Activated naive CD4-positive, alpha-beta T cell (primary cell): ENCODE results near the gene RASA2.

ENCODE experiments used
- DNase-seq, 4 experiments: peaks; one replicate each; lab custom pipeline; 2025; lab: John Stamatoyannopoulos, UW

Gene RASA2

DNA sequence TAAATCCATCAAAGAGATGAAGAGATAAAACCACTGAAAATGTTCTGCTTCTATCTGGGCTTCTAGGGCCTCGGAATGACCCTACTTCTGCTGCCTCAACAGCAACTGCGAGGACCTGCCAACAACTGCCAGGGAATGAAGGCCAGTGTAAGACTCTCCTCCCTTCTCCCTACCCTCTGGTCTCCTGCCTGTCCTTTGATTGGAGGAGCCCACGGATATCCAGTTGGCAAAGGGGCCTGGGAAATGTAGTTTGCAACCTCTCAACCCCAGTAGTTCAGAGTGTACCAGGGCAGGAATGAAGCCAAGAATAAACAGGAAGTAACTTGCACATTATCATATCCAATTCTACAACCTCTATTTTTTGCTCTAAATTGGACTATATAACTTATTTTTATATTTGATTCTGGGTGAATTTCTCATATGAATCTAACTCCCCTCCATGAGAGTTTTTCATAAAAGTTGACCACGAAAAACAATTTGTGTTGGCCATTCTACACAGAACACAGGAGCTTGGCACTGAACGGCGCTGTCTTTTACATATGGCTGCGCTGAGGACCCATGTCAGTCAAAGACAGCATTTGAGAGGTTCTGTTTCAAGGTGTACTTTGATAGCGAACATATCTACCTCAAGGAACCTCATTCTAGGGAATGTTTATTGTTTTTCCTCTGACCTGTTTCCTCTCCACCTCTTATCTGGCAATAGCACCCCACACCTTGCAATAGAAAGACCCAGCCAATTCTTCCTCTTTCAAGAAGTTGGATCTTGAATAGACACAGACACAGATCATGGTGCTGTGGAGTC lies 160.1 kb downstream of the RASA2 start:
- DNase-seq: no peak

DNA sequence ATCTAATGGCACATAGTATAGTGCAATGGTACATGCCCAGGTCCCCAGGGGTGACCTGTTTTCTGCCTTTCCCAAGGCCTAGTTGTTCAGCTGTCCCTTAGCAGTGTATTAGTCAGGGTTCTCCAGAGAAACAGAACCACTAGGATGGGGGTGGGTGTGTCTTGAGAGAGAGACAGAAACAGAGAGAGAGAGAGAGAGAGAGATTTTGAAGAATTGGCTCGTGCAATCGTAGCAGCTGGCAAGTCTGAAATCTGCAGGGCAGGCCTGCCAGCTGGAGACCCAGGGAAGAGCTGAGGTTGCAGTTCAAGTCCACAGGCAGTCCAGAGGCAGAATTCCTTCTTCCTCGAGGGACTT lies 160.7 kb downstream of the RASA2 start:
- no peak for DNase-seq

DNA sequence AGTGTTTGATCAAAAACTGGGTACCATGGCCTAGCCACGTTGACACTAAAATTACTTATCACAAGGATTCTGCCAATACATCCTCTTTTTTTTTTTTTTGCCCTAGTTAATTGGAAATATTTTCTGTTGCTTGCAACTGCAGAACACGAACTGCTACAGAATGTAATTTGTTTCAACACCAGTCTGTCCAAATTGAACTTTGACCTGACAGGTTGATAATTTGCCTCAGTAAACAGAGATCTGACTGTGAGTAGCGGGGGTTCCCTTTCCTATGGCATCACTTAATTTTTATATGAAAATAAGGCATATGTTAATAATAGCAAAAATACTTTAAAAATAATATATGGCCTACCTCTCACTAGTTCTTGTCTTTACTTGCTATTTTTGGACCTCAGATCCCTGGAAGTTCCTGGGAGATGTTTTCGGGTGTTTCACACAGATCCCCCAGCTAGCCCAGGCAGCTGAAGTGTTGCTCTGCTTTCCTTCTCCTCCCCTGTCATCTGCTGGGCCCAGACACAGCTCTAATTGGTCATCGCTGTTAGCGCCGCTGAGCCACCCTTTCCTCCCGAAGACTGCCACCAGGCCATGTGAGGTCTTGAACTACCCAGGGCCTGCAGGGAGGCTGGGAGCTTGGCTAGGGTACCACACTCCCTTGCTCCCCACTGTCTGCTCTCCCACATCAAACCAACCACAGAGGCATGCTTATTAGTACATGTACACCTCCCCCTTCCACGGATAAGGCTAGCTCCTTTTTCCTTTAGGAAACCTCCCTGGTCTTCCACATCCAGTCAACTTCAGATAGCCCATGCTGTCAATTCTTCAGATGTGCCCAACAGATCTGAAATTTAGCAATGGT lies 161.5 kb downstream of the RASA2 start:
- DNase-seq: no peak

DNA sequence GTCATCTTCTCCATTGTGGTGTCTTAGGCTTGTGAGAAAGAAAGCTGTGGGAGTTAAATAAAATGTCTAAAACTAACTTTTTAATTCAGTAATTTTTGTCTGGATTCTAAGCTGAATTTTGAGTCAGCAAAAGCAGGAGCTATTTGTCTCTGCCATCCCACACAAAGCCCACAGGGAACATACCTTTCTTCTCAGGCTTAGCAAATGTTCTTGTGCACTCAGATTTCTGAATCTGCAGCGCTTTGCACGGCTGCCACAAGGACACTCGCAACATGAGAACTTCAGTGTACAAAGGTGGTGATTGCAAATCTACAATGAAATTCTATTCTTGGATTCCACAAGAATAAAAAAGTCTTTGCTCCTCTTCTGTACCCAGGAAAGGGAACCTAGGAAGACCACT lies 163.0 kb downstream of the RASA2 start:
- DNase-seq: no peak

DNA sequence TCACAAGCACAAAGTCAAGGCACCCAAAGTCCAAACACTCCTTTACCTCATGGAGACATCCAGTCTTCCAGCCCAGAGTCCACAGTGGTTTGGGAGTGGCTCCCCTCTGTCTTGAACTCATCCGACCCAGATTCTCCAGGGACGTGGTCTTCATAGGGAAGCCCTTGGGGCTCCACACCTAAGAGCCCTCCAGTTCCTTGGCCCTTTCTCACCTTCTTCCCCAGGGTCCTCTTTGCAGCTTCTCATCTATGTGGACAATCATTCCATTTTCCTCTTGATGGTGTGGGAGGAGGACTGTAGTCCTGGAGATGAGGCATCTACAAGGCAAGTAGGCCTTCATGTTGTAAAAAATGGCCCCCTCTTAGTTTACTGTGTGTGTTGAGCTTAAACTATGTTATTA lies 164.0 kb downstream of the RASA2 start:
- DNase-seq: no peak

DNA sequence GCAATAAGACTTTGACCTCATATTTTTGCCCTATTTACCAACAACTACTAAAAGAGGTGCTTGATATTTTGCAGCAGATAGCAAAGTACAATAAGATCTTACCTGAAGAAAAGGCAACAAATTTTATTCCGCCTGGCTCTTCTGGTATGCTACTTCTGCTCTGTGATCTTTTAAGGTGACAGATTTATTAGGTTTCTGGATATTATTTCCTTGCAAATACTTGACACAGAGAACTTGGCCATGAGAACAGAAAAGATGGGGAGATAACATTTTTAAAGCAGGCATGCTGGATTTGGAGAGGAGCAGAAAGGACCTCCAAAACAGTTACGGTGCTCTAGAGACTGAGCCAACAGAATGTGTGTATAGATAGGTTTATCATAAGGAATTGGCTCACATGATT lies 164.6 kb downstream of the RASA2 start:
- DNase-seq: no peak

DNA sequence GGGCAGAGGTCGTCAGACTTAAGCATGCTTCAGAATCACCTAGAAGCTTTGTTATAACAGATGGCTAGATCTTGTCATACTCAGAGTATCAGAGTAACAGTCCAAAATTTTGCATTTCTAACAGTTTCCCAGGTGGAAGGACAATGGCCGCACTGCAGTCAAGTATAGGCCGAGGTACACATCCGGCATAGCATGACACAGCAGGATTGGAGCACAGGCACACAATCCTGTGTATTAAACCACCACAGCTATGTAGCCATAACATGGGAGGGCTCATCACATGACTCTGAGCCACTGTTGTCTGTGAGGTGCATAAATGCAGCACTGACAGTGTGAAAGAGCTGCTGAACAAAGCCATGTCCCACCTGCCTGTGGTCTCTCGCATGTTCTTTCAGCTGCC lies 165.5 kb downstream of the RASA2 start:
- DNase-seq: no peak

DNA sequence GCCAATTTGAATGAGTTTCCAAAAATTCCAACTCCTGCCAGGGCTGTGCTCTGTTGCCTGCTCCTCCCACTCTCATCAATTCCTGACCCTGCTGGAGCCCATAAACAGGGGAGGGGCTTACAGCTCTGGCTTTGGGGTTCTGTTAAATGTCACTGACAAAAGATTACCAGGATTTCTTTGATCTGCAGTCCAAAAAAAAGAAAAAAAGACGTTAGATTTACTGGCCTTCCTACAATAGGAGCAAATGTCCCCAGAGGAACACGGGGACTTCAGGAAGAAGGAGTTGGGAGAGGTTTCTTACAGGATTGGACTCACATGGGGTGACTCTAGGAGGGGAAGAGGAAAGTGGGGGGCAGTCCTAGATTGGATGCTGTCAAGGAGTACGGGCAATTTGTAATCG lies 167.0 kb downstream of the RASA2 start:
- DNase-seq: no peak

DNA sequence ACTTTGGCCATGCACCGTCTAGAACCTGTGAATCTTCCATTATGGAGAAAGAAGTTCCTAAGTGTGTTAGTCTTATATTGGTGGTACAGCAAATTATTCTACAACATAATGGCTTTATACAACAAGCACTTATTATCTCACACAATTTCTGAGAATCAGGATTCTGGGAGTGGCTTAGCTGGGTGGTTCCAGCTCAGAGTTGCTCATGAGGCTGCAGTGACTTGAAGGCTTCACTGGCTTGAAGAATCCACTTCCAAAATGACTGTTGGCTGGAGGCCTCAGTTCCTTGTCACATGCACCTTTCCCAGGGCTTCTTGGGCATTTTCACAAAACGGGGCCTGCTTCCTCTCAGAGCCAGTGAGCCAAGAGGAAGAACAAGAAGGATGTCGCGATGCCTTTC lies 169.0 kb downstream of the RASA2 start:
- no peak for DNase-seq

DNA sequence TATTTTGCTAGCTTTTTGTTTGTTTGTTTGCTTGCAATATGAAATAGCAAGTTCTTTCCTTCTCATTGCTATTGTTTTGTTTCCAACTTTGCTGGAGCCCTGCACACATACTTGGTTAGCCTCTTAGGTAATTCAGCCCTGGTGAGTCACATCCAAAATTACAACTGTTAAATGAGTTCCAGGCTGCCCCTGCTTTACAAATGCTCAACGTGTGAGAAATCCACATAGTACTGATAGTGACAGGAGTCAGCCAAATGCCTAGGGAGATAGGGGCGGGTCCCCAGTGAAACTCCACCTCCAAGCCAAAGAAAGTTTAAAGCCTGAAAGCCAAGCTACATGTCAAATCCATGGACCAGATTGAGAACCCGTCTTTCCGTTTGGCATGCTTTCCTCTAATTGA lies 169.9 kb downstream of the RASA2 start:
- DNase-seq: no peak

DNA sequence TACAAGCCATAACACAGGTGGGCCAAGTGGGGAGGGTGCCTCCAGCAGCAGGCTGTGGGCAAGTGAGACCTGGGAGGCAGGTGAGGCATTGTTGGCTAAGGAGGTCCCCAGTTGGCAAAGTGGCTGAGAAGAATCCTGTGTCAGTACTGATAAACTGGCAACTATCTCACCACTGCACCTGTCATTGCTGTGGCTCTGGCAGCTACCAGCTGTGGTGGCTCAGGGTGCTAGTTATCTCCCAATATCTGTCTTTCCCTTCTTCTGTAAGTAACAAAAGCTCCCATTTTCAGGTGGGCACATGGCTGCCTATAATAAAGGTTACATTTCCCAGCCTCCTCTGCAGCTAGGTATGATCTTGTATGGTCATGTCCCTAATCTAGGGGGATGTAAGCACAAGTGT lies 170.7 kb downstream of the RASA2 start:
- no peak for DNase-seq

DNA sequence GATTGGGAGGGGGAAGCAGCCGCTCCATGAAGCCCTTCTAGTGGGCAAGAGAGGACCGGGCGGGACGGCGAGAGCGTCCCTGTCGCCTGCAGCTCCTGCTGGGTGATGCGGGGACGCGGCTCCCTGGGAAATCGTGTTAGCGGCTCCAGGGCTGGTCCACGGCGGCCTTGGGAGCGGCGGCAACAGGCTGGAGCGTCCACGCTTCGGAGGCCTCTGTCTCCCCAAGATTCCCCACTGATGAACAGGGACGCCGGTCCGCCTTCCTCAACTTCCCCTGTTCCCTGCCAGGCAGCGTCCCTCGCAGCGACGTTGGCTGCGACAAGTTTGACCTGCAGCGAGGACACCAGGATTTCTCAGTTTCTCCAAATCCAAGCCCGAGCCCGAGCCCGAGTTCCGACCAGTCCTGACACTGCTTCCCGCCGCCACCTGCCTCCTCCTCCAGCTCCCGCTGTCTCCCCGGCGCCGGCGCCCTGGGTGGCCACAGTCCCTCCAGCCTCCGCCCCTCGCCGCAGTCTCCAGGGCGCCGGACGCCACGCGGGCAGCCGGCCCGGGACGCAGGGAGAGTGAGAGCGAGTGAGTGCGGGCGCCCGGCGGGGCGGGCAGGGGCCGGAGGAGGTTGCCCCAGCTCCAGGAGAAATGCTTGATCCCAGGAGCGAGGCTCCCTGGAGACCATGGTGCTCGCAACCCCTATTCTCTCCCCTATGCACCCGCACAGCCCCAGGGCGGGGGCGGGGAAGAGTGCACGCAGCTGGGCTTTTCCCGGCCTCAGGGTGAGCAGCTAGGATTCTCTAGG lies 173.2 kb downstream of the RASA2 start:
- no peak for DNase-seq

DNA sequence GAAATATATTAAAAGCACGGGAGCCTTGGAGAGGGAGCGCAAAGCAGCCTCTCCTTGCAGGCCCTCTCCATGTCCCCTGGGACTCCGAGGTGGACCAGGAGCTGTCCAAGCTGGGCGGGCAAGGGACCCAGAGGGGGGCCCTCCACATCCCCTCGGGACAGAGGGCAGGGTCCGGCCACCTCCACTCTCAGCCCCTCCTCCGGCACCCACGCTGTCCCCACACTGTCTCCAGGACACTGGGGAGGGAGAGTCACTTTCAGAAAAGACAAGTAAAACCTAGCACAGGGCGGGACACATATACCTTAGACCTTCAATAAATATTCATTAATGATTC lies 173.8 kb downstream of the RASA2 start:
- no peak for DNase-seq

DNA sequence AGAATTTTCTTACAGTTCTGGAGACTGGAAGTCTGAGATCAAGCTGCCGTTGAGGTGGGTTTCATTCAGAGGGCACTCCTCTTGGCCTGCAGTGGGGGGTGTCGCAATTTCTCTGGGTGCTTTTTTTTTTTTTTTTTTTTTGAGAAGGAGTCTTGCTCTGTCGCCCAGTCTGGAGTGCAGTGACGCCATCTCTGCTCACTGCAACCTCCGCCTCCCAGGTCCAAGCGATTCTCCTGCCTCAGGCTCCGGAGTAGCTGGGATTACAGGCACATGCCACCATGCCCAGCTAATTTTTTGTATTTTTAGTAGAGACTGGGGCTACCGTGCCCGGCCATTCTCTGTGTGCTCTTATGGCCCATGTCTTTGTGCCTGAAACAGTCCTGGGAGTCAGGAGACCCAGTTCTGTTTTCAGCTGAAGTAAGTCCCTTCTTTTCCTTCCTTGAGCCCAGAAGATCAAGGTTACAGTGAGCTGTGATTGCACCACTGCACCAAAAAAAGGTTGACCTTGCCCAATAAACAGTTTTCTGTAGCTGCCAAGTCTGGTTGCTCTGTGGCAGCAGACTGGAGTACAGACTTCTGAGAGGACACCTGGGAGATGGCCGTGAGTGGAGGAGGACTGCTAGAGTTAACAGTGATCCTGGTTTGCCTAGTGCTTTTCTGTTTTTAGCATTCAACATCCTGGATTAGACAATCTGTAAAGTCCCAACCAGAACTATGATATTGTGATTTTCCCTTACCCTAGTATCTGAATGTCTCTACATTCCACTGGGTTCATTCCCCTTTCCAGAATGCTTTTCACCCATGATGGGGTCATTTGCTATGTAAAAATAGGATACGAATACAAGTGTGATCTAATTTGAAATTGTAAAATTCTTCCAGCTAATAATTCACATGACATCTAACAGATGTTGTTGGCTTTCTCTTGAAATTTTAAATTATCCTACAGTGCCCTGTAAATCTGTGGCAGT lies 174.7 kb downstream of the RASA2 start:
- no peak for DNase-seq

DNA sequence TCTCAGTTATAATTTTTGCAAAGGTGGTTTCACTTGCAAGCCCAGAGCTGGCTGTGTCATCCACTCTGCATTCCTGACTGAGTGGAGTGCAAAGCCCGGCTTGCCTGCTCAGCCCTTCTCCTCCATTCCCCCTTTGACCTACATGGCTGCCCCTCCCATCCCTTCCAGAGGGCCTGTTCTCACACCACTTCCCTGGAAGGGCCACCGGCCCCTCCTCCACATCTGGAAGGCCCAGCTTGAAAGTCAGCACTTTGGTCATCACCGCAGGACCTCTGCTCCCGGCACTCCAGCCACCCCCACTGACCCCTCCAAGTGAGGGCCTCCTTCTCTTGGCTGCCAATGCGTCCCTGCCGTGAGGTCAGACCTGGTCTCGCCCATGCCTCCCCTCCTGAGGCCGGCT lies 177.2 kb downstream of the RASA2 start:
- DNase-seq: no peak
